Activated CD8-positive, alpha-beta memory T cell treated with anti-CD3 and anti-CD28 coated beads, Interleukin-2, amount 50 U/mL, for 24 hours (primary cell): ENCODE results near the gene C6orf62.
"Not testable (repeated sequence)": the region's sequence is repeated elsewhere in the genome, so short reads cannot be mapped to it uniquely, and the experiment has no call there.

Experiments used
- DNase-seq: peaks from one replicate; pipeline ENCODE4 v3.0.0-alpha.2; 2020; ENCODE audit errors: extremely low read depth

The C6orf62 gene

GRCh38 chr6:24743265-24743943 lies 24.4 kb upstream of the C6orf62 start:
- no peak for DNase-seq

GRCh38 chr6:24742216-24742738 lies 23.3 kb upstream of the C6orf62 start:
- no peak for DNase-seq

GRCh38 chr6:24740861-24741260 lies 21.9 kb upstream of the C6orf62 start:
- no peak for DNase-seq

- DNase-seq: no peak
These were observed 19.8 kb upstream of the C6orf62 start for GRCh38 chr6:24738741-24739140.

- DNase-seq: not testable (repeated sequence)
These were observed 15.8 kb upstream of the C6orf62 start for GRCh38 chr6:24734710-24735109.

- DNase-seq: no peak
These were observed 15.2 kb upstream of the C6orf62 start for GRCh38 chr6:24734166-24734565.

- not testable (repeated sequence) for DNase-seq
These were observed 12.6 kb upstream of the C6orf62 start for GRCh38 chr6:24731456-24732134.

- DNase-seq: not testable (repeated sequence)
These were observed 11.7 kb upstream of the C6orf62 start for GRCh38 chr6:24730653-24731052.

GRCh38 chr6:24723270-24723669 lies 4.3 kb upstream of the C6orf62 start:
- no peak for DNase-seq

GRCh38 chr6:24721461-24722215 lies 2.7 kb upstream of the C6orf62 start:
- DNase-seq: no peak

GRCh38 chr6:24720604-24721460 lies 1.9 kb upstream of the C6orf62 start:
- DNase-seq: peak; percentile 100

- peak; percentile 39 for DNase-seq
These were observed 1.2 kb upstream of the C6orf62 start for GRCh38 chr6:24720131-24720603.

- DNase-seq: no peak
These were observed 367 bp downstream of the C6orf62 start for GRCh38 chr6:24718449-24719124.

- not testable (repeated sequence) for DNase-seq
These were observed 2.3 kb downstream of the C6orf62 start for GRCh38 chr6:24716602-24717148.

- no peak for DNase-seq
These were observed 8.2 kb downstream of the C6orf62 start for GRCh38 chr6:24710519-24711303.

- DNase-seq: no peak
These were observed 9.8 kb downstream of the C6orf62 start for GRCh38 chr6:24709014-24709711.

- no peak for DNase-seq
These were observed 10.3 kb downstream of the C6orf62 start for GRCh38 chr6:24708612-24709011.

- DNase-seq: no peak
These were observed 14.5 kb downstream of the C6orf62 start for GRCh38 chr6:24704468-24704867.

GRCh38 chr6:24702720-24703282 lies 16.2 kb downstream of the C6orf62 start:
- no peak for DNase-seq
